22Rv1 (cell line): Measurements from ENCODE around the gene CBFA2T2.

Experiments used
- H3K27ac ChIP-seq: fragments of 450-650 bp; 2 replicates; pipeline ENCODE4 v1.5.1; 2017
- ZFX ChIP-seq: fragments of 450-650 bp; IDR thresholded peaks from 2 replicates; pipeline ENCODE4 v1.6.1; 2017; ENCODE audit warnings: antibody characterized with exemption, borderline replicate concordance
- TF ChIP-seq, protein P1 (sequence below): fragments of 450-650 bp; IDR thresholded peaks from 2 replicates; pipeline ENCODE4 v1.5.1; 2017; ENCODE audit warnings: mild to moderate bottlenecking

Gene CBFA2T2

DNA sequence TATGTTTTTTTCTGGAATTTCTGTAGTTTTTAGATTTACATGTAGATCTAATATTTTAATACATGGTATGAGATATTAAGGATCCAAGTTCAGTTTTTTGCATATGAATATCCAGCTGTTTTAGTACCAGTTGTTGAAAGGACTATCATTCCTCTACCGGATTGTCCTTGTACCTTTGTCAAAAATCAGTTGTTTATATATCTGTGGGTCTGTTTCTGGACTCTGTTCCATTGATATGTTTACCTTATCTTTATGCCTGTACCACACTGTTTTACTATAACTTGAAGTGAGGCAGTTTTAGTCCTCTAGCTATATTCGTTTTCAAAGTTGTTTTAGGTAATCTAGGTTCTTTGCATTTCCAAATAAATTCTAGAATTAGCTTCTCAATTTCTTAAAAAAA lies 47.7 kb downstream of the CBFA2T2 start:
- no peak overlapping the region for H3K27ac ChIP-seq
- TF ChIP-seq, protein P1, sequence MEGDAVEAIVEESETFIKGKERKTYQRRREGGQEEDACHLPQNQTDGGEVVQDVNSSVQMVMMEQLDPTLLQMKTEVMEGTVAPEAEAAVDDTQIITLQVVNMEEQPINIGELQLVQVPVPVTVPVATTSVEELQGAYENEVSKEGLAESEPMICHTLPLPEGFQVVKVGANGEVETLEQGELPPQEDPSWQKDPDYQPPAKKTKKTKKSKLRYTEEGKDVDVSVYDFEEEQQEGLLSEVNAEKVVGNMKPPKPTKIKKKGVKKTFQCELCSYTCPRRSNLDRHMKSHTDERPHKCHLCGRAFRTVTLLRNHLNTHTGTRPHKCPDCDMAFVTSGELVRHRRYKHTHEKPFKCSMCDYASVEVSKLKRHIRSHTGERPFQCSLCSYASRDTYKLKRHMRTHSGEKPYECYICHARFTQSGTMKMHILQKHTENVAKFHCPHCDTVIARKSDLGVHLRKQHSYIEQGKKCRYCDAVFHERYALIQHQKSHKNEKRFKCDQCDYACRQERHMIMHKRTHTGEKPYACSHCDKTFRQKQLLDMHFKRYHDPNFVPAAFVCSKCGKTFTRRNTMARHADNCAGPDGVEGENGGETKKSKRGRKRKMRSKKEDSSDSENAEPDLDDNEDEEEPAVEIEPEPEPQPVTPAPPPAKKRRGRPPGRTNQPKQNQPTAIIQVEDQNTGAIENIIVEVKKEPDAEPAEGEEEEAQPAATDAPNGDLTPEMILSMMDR, result no peak
- no peak for TF ChIP-seq ZFX

DNA sequence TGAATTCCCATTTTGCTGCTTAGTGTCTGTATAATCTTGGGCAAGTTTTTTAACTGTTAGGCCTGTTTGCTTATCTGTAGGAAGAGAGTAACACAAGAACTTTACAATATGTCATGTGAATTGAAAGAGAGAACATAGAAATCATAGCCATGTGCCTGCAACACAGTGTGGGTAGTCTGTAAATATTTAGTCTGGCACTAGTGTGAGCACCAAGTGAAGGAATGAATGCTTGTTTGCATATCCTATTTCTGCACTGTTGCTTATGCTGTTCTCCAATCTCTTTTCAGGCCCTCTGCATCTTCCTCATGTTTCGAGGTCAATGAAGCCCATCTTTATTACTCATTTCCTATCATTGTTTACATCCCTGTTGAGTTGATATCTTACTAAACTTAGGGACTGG lies 49.2 kb downstream of the CBFA2T2 start:
- peak overlapping the region; percentile 56 for H3K27ac ChIP-seq
- TF ChIP-seq ZFX, result no peak
- TF ChIP-seq, protein P1, result no peak

DNA sequence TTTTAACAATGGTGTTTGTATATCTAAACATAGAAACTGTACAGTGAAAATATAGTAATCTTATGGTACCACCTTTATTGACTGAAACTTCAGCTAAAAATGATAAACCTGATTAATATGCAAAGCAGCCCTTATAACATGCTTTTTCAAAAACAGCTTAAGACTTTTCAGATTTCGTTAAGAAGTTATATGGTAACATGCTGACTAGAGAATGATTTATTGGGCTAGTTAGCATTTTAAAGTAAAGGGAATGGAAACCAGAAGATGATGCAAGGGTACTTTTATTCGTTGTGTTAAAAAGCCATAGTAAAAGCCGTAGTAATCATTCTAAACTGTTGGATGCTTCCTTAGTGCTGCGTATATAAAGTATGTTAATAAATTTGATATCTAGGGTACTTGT lies 50.5 kb downstream of the CBFA2T2 start:
- TF ChIP-seq, protein P1, result no peak
- TF ChIP-seq ZFX, result no peak
- no peak overlapping the region for H3K27ac ChIP-seq

DNA sequence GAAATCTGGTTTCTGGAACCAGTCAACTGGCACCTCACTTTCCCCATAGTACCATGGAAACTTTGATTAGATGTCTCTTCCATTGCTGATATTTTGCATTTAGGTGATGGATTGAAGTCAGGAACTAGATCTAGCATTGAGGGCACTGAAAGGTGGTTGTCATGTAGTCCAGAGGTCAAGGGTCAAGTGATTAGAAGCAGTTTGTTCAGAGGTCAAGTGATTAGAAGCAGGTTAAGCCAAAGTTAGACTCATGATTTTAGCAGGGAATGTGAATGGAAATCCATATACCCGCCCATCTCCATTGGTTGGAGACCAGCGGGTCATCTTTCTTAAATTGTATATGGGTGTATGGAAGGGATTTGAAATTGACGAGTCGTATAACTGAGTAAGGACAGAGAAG lies 51.2 kb downstream of the CBFA2T2 start:
- TF ChIP-seq, protein P1, result no peak
- no peak for TF ChIP-seq ZFX

DNA sequence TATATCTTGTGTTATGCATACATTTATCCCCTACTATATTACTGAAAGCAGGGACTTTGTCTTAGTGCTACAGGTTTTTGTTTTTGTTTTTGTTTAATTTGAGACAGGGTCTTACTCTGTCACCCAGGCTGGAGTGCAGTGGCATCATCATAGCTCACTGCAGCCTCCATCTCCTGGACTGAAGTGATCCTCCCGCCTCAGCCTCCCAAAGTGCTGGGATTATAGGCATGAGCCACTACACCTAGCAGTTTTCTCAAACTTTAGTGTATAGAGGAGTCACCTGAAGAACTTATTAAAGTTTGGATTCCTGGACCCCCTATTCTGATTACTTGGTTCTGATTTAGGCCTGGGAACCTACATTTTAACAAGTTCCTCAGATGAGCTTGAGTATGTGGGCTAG lies 51.9 kb downstream of the CBFA2T2 start:
- no peak overlapping the region for H3K27ac ChIP-seq
- no peak for TF ChIP-seq ZFX
- TF ChIP-seq, protein P1, result no peak

More for the DNA sequence above, 51.2 kb downstream of the CBFA2T2 start:
- no peak overlapping the region for H3K27ac ChIP-seq

DNA sequence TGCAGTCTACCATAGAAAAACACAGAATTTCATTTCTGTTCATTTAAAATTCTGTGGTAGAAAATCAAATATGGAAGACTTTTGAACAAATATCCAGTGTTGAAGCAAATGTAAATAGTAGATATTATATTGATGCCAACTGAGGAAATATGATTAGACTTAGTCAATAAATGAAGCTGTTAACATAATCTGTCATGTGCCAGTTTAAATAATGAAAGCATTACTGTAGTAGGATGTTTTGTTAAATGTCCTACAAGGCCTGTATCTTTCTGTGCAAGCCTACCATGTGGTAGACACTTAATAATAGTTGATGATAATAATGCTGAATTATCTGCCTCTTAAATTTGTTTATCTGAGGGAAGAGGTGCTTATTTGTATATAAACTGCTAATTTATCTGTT lies 55.9 kb downstream of the CBFA2T2 start:
- H3K27ac ChIP-seq, result peak overlapping the region; percentile 29; the same call in 1 of the 2 replicates
- no peak for TF ChIP-seq ZFX
- TF ChIP-seq, protein P1, result no peak

DNA sequence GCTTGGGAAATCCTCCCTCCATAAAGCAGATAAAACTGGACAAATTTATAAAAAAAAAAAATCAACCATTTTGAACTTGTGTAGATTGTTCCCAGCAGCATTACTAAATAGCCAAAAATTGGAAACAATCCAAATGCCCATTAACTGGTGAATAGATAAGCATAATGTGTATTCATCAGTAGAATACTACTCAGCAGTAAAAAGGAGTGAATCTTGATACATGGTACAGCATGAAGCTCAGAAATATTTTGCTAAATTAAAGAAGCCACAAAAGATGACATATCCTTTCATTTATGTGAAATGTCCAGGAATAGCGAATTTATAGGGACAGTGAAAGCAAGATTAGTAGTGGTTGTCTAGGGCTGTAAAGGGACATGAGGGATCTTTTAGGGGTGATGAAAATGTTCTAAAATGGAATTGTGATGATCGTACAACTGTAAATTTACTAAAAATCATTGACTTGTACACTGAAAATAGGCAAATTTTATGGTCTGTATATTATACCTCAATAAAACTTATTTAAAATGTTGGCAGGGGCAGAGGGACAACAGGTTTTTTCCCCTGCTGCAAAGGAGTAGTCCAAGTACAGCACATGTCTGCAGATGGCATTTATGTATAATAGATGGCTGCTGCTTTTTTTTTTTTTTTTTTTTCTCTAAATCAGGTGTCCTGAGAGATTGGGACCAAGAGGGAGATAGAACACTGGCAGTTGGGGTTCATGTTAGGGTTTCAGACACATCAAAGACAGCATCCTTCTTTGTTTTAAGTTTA lies 59.5 kb downstream of the CBFA2T2 start:
- TF ChIP-seq, protein P1, result no peak
- TF ChIP-seq ZFX, result no peak
- no peak overlapping the region for H3K27ac ChIP-seq
